GM19324 (cell line): Measurements from ENCODE around the gene STX11.
A peak's percentile ranks its signal among the peaks of the same experiment; 100 is the strongest.
"Not testable (repeated sequence)": the region's sequence is repeated elsewhere in the genome, so short reads cannot be mapped to it uniquely, and the experiment has no call there.

Source experiments
- ATAC-seq: cut with Tn5 transposase; IDR thresholded peaks from one replicate; pipeline ENCODE4 v1.9.1; 2021; ENCODE audit warnings: mild to moderate bottlenecking, moderate library complexity; ENCODE audit not compliant: unreplicated experiment, low FRiP score

The STX11 gene

GRCh38 chr6:144149894-144150709 is at the start of gene STX11:
STX11 (plus strand) TSS chr6:144150517; CDS start chr6:144186628, 36,111 bp downstream.
- ATAC-seq, result peak; percentile 84

DNA sequence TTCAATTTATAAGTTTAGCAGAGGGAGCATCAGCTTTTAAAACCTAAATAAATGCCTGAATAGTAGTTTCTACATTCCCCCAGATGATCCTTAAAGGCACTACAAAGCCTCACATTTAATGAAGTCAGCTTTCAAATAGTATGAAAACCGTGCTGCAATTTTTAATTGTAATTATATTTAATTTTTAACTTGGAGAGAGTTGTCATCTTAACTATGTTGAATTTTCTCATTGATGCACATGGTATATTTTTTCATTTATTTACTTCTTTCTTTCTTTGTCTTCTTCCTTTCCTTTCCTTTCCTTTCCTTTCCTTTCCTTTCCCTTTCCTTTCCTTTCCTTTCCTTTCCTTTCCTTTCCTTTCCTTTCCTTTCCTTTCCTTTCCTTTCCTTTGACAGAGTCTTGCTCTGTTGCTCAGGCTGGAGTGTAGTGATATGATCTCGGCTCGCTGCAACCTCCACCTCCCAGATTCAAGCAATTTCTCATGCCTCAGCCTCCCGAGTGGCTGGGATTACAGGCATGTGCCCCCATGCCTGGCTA is 47.2 kb upstream of the STX11 start:
- ATAC-seq, result no peak

DNA sequence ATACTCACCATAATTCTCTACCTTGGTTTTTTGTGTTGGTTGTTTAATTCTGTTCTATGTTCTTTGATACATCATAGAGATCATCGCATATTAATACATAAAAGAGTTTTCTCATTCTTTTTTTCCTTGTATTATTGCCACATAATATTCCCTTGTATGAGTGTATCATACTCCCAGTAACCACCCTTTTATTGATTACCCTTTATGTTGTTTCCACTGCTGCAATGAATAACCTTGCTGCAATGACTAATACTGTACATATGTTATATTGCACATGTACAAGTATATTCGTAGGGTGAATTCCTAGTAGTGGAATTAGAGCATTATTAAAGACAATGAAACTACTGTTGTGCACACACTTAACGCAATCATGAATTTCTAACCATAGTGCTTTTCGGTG is 45.8 kb upstream of the STX11 start:
- no peak for ATAC-seq

DNA sequence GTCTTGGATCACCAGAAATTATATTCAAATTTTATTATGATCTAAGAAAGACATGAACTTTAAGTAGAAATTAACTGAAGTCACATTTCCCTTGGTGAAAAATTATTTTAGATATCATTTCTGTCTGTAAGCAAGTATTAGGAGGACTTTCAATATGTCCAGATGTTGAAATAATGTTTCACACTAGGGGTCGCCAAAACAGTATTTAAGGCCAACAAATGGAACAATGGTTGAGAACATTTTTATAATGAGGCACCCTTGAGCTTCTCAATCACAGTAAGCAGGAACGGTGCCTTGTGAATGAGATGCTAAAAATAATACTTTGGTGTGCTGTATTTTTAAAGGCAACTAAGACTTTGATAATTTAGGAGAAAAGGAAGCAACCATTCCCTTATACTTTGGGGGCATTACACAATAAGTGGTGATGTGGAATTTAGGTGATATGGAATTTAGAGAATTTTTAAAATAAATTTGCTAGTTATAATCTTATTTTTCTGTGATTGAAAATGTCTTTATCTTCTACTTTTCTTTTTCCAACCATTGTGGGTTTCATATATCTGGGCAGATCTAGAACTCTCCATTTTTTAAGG is 45.3 kb upstream of the STX11 start:
- ATAC-seq, result peak; percentile 66

DNA sequence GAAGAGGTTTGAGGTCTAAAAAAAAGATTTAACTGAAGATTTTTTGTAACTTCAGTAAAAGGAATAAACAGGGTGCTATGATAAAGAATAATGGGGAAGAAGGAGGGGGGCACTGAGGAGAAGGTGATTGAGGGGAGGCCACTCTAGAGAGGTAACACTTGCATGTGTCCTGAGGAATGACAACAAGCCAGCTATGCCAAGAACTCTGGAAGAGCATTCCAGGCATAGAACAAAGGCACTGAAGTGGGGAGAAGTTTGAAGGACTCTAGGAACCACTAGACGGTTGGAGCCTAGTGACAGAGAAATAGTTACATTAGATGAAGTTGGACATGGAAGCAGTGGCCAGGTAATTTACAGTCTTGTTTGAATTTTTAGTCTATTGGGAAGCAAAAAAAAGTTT is 44.1 kb upstream of the STX11 start:
- ATAC-seq, result no peak

- ATAC-seq, result no peak
These were observed 40.1 kb upstream of the STX11 start for GRCh38 chr6:144110210-144110609.

DNA sequence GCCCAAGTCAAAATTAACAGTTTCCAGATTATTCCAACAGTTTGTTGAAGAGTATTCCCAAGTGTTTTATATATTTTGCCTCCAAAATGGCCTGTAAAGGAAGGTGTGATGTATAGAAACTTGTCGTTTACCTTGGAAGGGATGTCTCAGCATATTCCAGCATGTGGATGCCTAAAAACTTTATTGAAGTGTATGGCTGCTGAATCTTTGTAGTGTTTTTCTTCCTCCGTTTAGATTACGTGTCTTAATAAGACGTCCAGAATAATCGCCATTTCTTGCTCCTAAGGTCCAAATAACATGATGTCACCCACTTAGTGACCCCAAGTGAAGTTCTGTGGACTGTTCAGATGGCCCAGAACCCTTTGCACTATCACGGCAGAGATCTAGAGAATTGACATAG is 37.0 kb upstream of the STX11 start:
- no peak for ATAC-seq

- no peak for ATAC-seq
These were observed 35.1 kb upstream of the STX11 start for GRCh38 chr6:144115219-144115618.

- no peak for ATAC-seq
These were observed 30.9 kb upstream of the STX11 start for GRCh38 chr6:144119376-144119775.

DNA sequence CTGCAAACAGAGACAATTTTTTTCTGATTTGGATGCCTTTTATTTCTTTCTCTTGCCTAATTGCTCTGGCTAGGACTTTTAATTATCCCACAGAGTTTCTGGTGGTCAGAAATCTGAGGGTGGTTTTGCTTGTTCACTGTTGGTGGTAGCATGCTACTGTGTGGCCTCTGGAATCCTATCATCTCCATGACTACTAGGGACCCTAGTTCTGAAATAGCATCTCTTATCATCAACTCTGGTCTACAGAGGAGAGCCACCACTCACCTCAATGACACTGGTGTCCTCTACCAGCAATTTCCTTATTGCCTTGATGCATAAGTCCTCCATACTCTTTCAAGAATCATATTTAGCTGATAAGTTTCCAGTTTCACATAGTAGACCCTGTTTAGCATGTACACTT is 27.5 kb upstream of the STX11 start:
- no peak for ATAC-seq

- ATAC-seq, result no peak
These were observed 26.9 kb upstream of the STX11 start for GRCh38 chr6:144123421-144123820.

DNA sequence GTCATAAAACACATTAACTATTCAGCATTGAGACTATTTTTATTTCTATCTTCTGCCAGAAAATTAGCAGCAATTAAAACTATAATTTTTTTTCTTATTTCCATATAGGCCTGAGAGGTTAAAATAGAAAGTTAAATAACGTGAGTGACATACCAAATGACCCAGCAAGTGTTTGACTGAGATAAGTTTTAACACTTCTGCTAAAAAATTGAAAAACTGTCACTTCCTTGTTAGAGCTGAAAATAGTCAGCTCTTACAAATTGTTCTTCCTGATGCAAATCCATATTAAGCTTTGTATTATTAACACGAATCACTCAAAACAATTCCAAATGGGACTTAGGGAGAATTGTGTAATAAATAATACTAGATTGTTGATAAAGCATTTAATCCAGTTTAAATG is 26.5 kb upstream of the STX11 start:
- ATAC-seq, result no peak

GRCh38 chr6:144127097-144127496 is 23.2 kb upstream of the STX11 start:
- no peak for ATAC-seq

DNA sequence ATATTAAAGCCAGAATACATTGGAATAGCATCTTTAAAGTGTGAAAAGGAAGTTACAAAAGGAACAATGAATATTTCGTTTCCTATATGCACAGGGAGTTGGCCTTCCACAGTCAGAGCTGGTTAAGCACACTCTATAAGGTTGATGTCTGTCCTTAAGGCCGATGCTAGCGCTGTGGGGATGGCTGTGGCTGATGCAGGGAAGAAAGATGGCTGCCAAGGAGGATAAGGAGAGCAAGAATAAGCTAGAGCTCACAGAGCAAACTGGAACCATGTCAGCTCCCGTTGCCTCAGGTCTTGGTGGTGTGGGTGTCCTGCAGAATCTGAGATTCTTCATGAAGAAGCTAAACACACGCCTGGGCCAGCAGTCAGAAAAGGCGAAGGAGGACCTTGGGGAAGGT is 20.8 kb upstream of the STX11 start:
- no peak for ATAC-seq

- no peak for ATAC-seq
These were observed 19.0 kb upstream of the STX11 start for GRCh38 chr6:144131248-144131709.

DNA sequence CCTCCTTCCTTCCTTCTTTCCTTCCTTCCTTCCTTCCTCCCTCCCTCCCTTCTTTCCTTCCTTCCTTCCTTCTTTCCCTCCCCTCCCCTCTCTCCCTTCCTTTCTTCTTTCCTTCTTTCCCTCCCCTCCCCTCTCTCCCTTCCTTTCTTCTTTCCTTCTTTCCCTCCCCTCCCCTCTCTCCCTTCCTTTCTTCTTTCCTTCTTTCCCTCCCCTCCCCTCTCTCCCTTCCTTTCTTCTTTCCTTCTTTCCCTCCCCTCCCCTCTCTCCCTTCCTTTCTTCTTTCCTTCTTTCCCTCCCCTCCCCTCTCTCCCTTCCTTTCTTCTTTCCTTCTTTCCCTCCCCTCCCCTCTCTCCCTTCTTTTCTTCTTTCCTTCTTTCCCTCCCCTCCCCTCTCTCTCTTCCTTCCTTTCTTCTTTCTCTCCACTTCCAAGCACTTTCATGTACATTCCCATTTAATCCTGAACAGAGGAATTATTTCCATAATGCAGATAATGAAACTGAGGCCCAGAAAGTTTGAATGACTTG is 18.1 kb upstream of the STX11 start:
- ATAC-seq, result not testable (repeated sequence)

DNA sequence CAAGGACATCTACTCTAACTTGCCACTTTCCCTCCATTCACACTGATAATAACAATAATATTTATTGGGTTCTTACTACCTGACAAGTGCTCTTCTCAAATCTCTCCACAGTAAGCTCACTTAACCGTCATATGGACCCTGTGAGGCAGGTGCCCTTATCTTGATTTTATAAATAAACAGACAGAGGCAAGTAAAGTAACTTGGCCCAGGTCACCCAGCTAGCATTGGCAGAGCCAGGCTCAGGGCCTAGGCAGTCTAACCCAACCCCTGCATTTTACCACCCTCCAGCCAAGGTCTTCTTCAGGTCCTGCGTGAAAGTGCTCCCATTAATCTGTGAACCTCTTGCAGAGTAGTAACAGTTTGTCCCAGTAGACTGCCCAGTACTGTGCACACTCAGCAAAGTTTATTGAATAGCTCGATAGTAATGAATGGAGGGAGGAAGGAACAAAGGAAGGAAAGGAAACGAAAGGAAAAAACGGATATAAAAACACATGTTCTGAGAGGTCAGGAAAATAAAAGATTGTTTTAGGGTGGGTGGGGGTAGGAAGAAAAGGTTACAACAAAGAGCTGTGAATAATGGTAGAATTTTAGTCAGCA is 17.0 kb upstream of the STX11 start:
- no peak for ATAC-seq

DNA sequence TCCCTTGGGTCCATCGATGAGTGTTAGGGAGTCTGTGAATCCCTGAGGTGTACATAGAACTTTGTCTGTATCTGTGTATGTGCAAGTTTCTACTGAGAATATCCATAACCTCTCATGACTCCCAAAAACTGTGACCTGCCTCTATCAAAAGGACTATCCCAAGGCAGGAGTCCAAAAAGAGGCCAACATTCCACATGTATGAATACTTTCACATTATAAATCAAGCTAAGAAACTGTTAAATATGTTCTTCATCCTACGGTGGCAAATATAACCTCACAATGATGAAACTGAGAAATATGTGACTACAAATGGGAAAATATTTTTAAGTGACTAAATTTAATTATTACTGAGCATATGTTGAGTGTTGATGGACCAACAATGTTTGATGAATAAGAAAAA is 16.1 kb upstream of the STX11 start:
- no peak for ATAC-seq

DNA sequence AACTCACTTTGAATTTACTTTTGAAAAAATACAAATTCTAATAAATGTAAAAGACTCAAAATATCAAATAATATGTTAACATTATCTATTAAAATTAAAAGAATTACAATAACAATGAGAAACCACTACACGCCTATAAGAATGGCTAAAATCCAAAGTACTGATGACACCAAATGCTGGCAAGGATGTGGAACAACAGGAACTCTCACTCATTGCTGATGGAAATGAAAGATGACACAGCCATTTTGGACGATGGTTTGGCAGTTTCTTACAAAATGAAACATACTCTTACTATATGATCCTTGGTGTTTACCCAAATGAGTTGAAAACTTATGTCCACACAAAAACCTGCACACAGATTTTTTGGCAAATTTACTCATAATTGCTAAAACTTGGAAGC is 15.6 kb upstream of the STX11 start:
- ATAC-seq, result no peak

- ATAC-seq, result no peak
These were observed 11.8 kb upstream of the STX11 start for GRCh38 chr6:144138542-144138941.

- no peak for ATAC-seq
These were observed 10.5 kb upstream of the STX11 start for GRCh38 chr6:144139817-144140216.
